ENCODE measurements around the gene ABRACL. TPM values are rescaled to one million over a fixed set of nuclear protein-coding genes. Genes with fewer than 3 reads are reported as not detected.

ABRACL gene
- total and polyA plus RNA-seq, 9 of the 15 experiments (the other 6 are each of a cell fraction or from before 2014, with no cell fraction given), result 1.1 to 5.2 (median 1.9) TPM

GRCh38 chr6:138981416-138981815 is 47.1 kb upstream of the ABRACL start (continued):
- TF ChIP-seq RCOR1 (IDR thresholded peaks at IDR 0.05; ENCODE audit: borderline replicate concordance in 1 of 2, low read depth in 2 of 2, low read length in 2 of 2) (peak; percentile 83 to 97), NFE2 (IDR thresholded peaks at IDR 0.05; ENCODE audit: low read depth) (no peak), ZMIZ1 (IDR thresholded peaks at IDR 0.05; ENCODE audit: low read depth in 2 of 2, low read length in 2 of 2) (no peak), ZC3H4 (CRISPR knock-in tag; IDR thresholded peaks at IDR 0.05; ENCODE audit: borderline replicate concordance) (no peak), HDAC2 (IDR thresholded peaks at IDR 0.05) (peak; percentile 94), MLX (CRISPR knock-in tag; conservative IDR thresholded peaks at IDR 0.05) (no peak), ZNF696 (CRISPR knock-in tag; conservative IDR thresholded peaks at IDR 0.05) (no peak), NFIC (IDR thresholded peaks at IDR 0.05) (no peak), CREB1 (IDR thresholded peaks at IDR 0.05) (no peak), CREB1 (CRISPR knock-in tag; IDR thresholded peaks at IDR 0.05) (no peak), KDM1A (IDR thresholded peaks at IDR 0.05) (peak; percentile 96 to 97), ZNF354B (CRISPR knock-in tag; IDR thresholded peaks at IDR 0.05) (no peak), POLR2G (IDR thresholded peaks at IDR 0.05; ENCODE audit: low read depth, low read length) (no peak), KLF10 (CRISPR knock-in tag; IDR thresholded peaks at IDR 0.05) (no peak), ATF3 (IDR thresholded peaks at IDR 0.05) (no peak), ATF3 (CRISPR knock-in tag; conservative IDR thresholded peaks at IDR 0.05) (no peak), TAL1 (IDR thresholded peaks at IDR 0.05) (peak; percentile 22; the same call in 1 of the 2 replicates), ELF1 (tag; IDR thresholded peaks at IDR 0.05) (no peak), FOSL1 (tag; conservative IDR thresholded peaks at IDR 0.05) (peak; percentile 57), MEIS2 (IDR thresholded peaks at IDR 0.05; ENCODE audit: partially characterized antibody) (peak; percentile 81), CBFA2T2 (conservative IDR thresholded peaks at IDR 0.05) (peak; percentile 28; the same call in 1 of the 2 replicates), ILK (tag; IDR thresholded peaks at IDR 0.05; ENCODE audit: borderline replicate concordance, low read depth) (no peak), TEAD1 (CRISPR knock-in tag; IDR thresholded peaks at IDR 0.05) (peak in 1 of 2 experiments; percentile 83; a peak in 1 of 4 replicates), RBBP5 (IDR thresholded peaks at IDR 0.05; ENCODE audit: borderline replicate concordance, insufficient read depth, low read length, poor library complexity, severe bottlenecking) (no peak), XRCC3 (IDR thresholded peaks at IDR 0.05) (no peak), ZNF184 (CRISPR knock-in tag; IDR thresholded peaks at IDR 0.05) (no peak), ZNF445 (CRISPR knock-in tag; IDR thresholded peaks at IDR 0.05; ENCODE audit: low read depth) (no peak)

Data from K562 (cell line).